ENCODE measurements around the gene DGAT2. TPM values are rescaled to one million over a fixed set of nuclear protein-coding genes. Genes with fewer than 3 reads are reported as not detected.

DGAT2 gene
- total RNA-seq, 1 experiment from 2014 or later = 2.8 TPM

GRCh38 chr11:75790986-75791385 is 22.4 kb downstream of the DGAT2 start:
- H3K23me2 ChIP-seq (ENCODE audit: insufficient read length, low read depth, low read length, poor library complexity, severe bottlenecking) = no peaks in the 10 kb centered on the region
- H2BK5ac ChIP-seq (ENCODE audit: insufficient read length, low read length) = no peak overlapping the region
- H3T11ph ChIP-seq (ENCODE audit: low read length) = no peak overlapping the region
- H3K23ac ChIP-seq (ENCODE audit: insufficient read length, low read depth, low read length) = no peak overlapping the region
- no peak overlapping the region for H2AFZ ChIP-seq (ENCODE audit: low read length)
- no peak overlapping the region for H3K9ac ChIP-seq (ENCODE audit: extremely low read depth, insufficient read length, low read length)
- H4K8ac ChIP-seq (replicated peaks; ENCODE audit: insufficient read length, low read depth, low read length) = no peak overlapping the region
- no peak overlapping the region for H2BK12ac ChIP-seq (ENCODE audit: insufficient read length, low read depth, low read length)
- no peak overlapping the region for H3K4me2 ChIP-seq (ENCODE audit: insufficient read depth, insufficient read length, low read length)
- no peak overlapping the region for H4K91ac ChIP-seq (ENCODE audit: insufficient read length, low read depth, low read length)
- no peaks in the 10 kb centered on the region for H4K20me1 ChIP-seq (ENCODE audit: control insufficient read depth, insufficient read depth, insufficient read length)
- no peak overlapping the region for H3K18ac ChIP-seq (ENCODE audit: insufficient read length, low read depth, low read length)
- no peak overlapping the region for H4K5ac ChIP-seq (ENCODE audit: insufficient read length, low read depth, low read length)
- H3K27ac ChIP-seq (ENCODE audit: insufficient read length, low read depth, low read length) = no peak overlapping the region
- H3K4me1 Mint-ChIP-seq = peaks cover 2 to 3% of the 10 kb centered on the region in 2 experiments; a peak in 2 of 4 replicates
- no peaks in the 10 kb centered on the region for H3K36me3 Mint-ChIP-seq (ENCODE audit: insufficient read depth in 1 of 3, low read depth in 3 of 3)
- no peak overlapping the region for H3K4me3 Mint-ChIP-seq
- no peak overlapping the region for H3K4ac ChIP-seq (ENCODE audit: low read depth, low read length)
- H2BK15ac ChIP-seq (ENCODE audit: low read depth, low read length) = no peak overlapping the region
- H3K9me3 Mint-ChIP-seq = no peaks in the 10 kb centered on the region
- no peak overlapping the region for H3K14ac ChIP-seq (ENCODE audit: insufficient read depth, low read length)
- no peak overlapping the region for H2BK120ac ChIP-seq (ENCODE audit: low read depth, low read length, poor library complexity, severe bottlenecking)
- H3K56ac ChIP-seq (ENCODE audit: insufficient read length, low read depth, low read length) = no peak overlapping the region
- TF ChIP-seq CTCF (conservative IDR thresholded peaks at IDR 0.05) = no peak
- no peaks in the 10 kb centered on the region for H3K4me1 ChIP-seq (ENCODE audit: insufficient read depth, low read length)
- no peak overlapping the region for H2AK5ac ChIP-seq (ENCODE audit: insufficient read length, low read length)
- no peak overlapping the region for H3K27ac Mint-ChIP-seq
- no peaks in the 10 kb centered on the region for H3K79me1 ChIP-seq (ENCODE audit: insufficient read depth, low read depth, low read length, poor library complexity, severe bottlenecking)
- no CpG with 5 or more reads among the region's 2 CpGs for WGBS (ENCODE audit: extremely low coverage, insufficient read length, low lambda C conversion rate)
- no peak overlapping the region for H2BK20ac ChIP-seq (ENCODE audit: low read depth, low read length, poor library complexity, severe bottlenecking)
- H3K9me3 ChIP-seq (ENCODE audit: control insufficient read depth, low read depth, low read length) = no peaks in the 10 kb centered on the region
- H3K27me3 Mint-ChIP-seq (ENCODE audit: low read depth) = peaks cover 1% of the 10 kb centered on the region
- no peaks in the 10 kb centered on the region for H3K27me3 ChIP-seq (ENCODE audit: insufficient read depth, low read length)
- no peaks in the 10 kb centered on the region for H3K79me2 ChIP-seq (ENCODE audit: insufficient read depth, low read length)
- DNase-seq = no peak
